ENCODE measurements around the gene SLC2A2. TPM values are rescaled to one million over a fixed set of nuclear protein-coding genes. Genes with fewer than 3 reads are reported as not detected.

Gene SLC2A2
- total and polyA plus RNA-seq, 7 donors = not detected

GRCh38 chr3:171057072-171057471 lies 30.6 kb upstream of the SLC2A2 start:
- no peaks in the 10 kb centered on the region for H3K9me3 ChIP-seq
- no peaks in the 10 kb centered on the region for H3K36me3 ChIP-seq
- no peaks in the 10 kb centered on the region for H3K27me3 ChIP-seq
- no peak for DNase-seq
- intact Hi-C loops (cut with DNase I) = no loop called here
- no peak overlapping the region for H3K27ac ChIP-seq
- TF ChIP-seq POLR2A (IDR thresholded peaks at IDR 0.05) = no peak
- TF ChIP-seq POLR2AphosphoS5 (IDR thresholded peaks at IDR 0.05) = no peak
- no peak for TF ChIP-seq CTCF (IDR thresholded peaks at IDR 0.05)
- TF ChIP-seq EP300 (IDR thresholded peaks at IDR 0.05) = no peak
- no peaks in the 10 kb centered on the region for H3K4me1 ChIP-seq
- 40 to 96% methylated on average over 1 of the region's 1 CpG for WGBS, 2 donors
- H3K4me3 ChIP-seq = no peak overlapping the region

GRCh38 chr3:171056528-171056927 lies 30.0 kb upstream of the SLC2A2 start:
- TF ChIP-seq CTCF (IDR thresholded peaks at IDR 0.05) (no peak), POLR2A (IDR thresholded peaks at IDR 0.05) (no peak), POLR2AphosphoS5 (IDR thresholded peaks at IDR 0.05) (no peak), EP300 (IDR thresholded peaks at IDR 0.05) (no peak)
- H3K36me3 ChIP-seq = no peaks in the 10 kb centered on the region
- H3K9me3 ChIP-seq = no peaks in the 10 kb centered on the region
- H3K27ac ChIP-seq = no peak overlapping the region
- H3K4me3 ChIP-seq = no peak overlapping the region
- H3K27me3 ChIP-seq = no peaks in the 10 kb centered on the region
- intact Hi-C loops (cut with DNase I) = no loop called here
- WGBS, 2 donors = 91 to 94% methylated on average over 5 of the region's 5 CpGs
- H3K4me1 ChIP-seq = no peaks in the 10 kb centered on the region
- DNase-seq = no peak

- no peaks in the 10 kb centered on the region for H3K9me3 ChIP-seq
- H3K27me3 ChIP-seq = no peaks in the 10 kb centered on the region
- no peaks in the 10 kb centered on the region for H3K36me3 ChIP-seq
- TF ChIP-seq CTCF (IDR thresholded peaks at IDR 0.05) (no peak), EP300 (IDR thresholded peaks at IDR 0.05) (no peak), POLR2A (IDR thresholded peaks at IDR 0.05) (no peak), POLR2AphosphoS5 (IDR thresholded peaks at IDR 0.05) (no peak)
- H3K4me3 ChIP-seq = no peak overlapping the region
- no peak for DNase-seq
- WGBS, 2 donors = 75 to 77% methylated on average over 4 of the region's 4 CpGs
- intact Hi-C loops (cut with DNase I) = no loop called here
- H3K27ac ChIP-seq = no peak overlapping the region
- no peaks in the 10 kb centered on the region for H3K4me1 ChIP-seq
These were observed 29.0 kb upstream of the SLC2A2 start for GRCh38 chr3:171055336-171056178.

GRCh38 chr3:171054921-171055320 lies 28.4 kb upstream of the SLC2A2 start:
- H3K9me3 ChIP-seq = no peaks in the 10 kb centered on the region
- no peaks in the 10 kb centered on the region for H3K4me1 ChIP-seq
- H3K27me3 ChIP-seq = no peaks in the 10 kb centered on the region
- intact Hi-C loops (cut with DNase I) = no loop called here
- H3K27ac ChIP-seq = no peak overlapping the region
- H3K36me3 ChIP-seq = no peaks in the 10 kb centered on the region
- no peak for DNase-seq
- no peak overlapping the region for H3K4me3 ChIP-seq
- TF ChIP-seq POLR2A (IDR thresholded peaks at IDR 0.05) (no peak), EP300 (IDR thresholded peaks at IDR 0.05) (no peak), CTCF (IDR thresholded peaks at IDR 0.05) (no peak), POLR2AphosphoS5 (IDR thresholded peaks at IDR 0.05) (no peak)

- H3K27me3 ChIP-seq = no peaks in the 10 kb centered on the region
- intact Hi-C loops (cut with DNase I) = no loop called here
- H3K36me3 ChIP-seq = no peaks in the 10 kb centered on the region
- H3K4me3 ChIP-seq = no peak overlapping the region
- no peak for DNase-seq
- H3K4me1 ChIP-seq = no peaks in the 10 kb centered on the region
- TF ChIP-seq CTCF (IDR thresholded peaks at IDR 0.05) (no peak), POLR2A (IDR thresholded peaks at IDR 0.05) (no peak), EP300 (IDR thresholded peaks at IDR 0.05) (no peak), POLR2AphosphoS5 (IDR thresholded peaks at IDR 0.05) (no peak)
- no peak overlapping the region for H3K27ac ChIP-seq
- no peaks in the 10 kb centered on the region for H3K9me3 ChIP-seq
- 27 to 73% methylated on average over 1 of the region's 1 CpG for WGBS, 2 donors
These were observed 27.7 kb upstream of the SLC2A2 start for GRCh38 chr3:171054231-171054630.
